Inflammatory macrophage treated with lipopolysaccharide for 4 hours (primary cell): ENCODE results near the gene DMAC2.
"Not testable (repeated sequence)": the region's sequence is repeated elsewhere in the genome, so short reads cannot be mapped to it uniquely, and the experiment has no call there.

Source experiments
- DNase-seq: peaks from one replicate; pipeline ENCODE4 v3.0.0-alpha.2; 2020

Gene DMAC2

GRCh38 chr19:41439441-41440222 is at the start of gene DMAC2:
Gene DMAC2 (minus strand): TSS chr19:41439912. CDS start chr19:41439899, 13 bp downstream.
- DNase-seq = peak; percentile 98

DNA sequence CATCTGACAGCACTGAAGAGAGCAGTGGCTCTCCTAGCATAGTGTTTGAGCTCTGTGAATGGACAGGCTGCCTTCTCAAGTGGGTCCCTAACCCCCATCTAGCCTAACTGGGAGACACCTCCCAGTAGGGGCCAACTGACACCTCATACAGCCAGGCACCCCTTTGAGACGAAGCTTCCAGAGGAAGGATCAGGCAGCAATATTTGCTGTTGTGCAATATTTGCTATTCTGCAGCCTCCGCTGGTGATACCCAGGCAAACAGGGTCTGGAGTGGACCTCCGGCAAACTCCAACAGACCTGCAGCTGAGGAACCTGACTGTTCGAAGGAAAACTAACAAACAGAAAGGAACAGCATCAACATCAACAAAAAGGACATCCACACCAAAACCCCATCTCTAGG is 47.2 kb upstream of the DMAC2 start:
- DNase-seq = not testable (repeated sequence)

DNA sequence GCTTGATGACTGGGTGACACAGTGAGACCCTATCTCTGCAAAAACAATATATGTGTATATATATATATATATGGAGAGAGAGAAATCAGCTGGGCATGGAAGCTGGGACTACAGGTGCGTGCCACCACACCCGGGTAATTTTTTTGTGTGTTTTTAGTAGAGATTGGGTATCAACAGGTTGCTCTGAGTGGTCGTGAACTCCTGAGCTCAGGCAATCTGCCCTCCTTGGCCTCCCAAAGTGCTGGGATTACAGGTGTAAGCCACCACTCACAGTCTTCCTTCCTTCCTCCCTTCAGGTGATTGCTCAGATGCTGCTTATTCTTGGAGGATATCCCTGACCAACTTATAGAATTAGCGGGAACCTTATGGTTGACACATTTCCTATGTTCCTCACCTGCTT is 45.1 kb upstream of the DMAC2 start:
- no peak for DNase-seq

- DNase-seq = no peak
Observed at GRCh38 chr19:41480336-41480735, 40.6 kb upstream of the DMAC2 start.

- no peak for DNase-seq
Observed at GRCh38 chr19:41479757-41480191, 40.1 kb upstream of the DMAC2 start.

GRCh38 chr19:41478875-41479756 is 39.4 kb upstream of the DMAC2 start:
- no peak for DNase-seq

- no peak for DNase-seq
Observed at GRCh38 chr19:41478171-41478570, 38.5 kb upstream of the DMAC2 start.

GRCh38 chr19:41476583-41476982 is 36.9 kb upstream of the DMAC2 start:
- peak; percentile 1 for DNase-seq

- peak; percentile 26 for DNase-seq
Observed at GRCh38 chr19:41463257-41464256, 23.8 kb upstream of the DMAC2 start.

DNA sequence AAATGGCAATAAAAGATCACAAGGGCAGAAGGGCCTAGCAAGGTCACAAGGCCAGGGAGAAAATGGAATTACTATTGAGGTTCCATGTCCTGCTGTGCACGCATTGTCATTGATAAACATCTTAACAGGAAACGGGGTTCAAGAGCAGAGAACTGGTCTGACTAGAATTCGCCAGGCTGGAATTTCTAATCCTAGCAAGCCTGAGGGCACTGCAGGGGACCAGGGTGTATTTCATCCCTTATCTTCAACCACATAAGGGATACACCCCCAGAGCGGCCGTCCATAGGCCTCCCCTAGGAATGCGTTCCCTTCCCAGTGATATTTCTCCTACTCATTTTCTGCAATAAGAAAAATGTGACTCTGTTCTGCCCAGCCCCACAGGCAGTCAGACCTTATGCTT is 22.8 kb upstream of the DMAC2 start:
- DNase-seq = no peak

DNA sequence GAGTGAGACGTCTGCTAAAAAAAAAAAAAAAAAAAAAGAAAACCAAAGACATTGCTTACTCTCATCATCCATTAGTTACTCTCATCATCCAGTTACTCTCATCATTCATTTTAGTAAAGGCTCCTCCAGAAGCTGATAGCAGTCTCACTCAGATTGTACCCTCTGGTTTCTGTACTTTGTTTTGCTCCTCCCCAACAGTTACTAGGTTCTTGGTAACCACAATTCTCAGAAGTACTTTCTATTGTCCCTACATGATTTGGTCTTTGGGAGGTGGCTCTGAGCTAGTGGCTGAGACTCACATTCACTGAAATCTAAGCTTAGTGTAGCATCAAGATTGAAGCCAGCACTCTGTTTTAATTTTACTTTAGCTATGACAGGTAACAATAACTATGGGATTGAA is 17.5 kb upstream of the DMAC2 start:
- DNase-seq = no peak

GRCh38 chr19:41456342-41456918 is 16.7 kb upstream of the DMAC2 start:
- DNase-seq = no peak

GRCh38 chr19:41455936-41456335 is 16.2 kb upstream of the DMAC2 start:
- no peak for DNase-seq

DNA sequence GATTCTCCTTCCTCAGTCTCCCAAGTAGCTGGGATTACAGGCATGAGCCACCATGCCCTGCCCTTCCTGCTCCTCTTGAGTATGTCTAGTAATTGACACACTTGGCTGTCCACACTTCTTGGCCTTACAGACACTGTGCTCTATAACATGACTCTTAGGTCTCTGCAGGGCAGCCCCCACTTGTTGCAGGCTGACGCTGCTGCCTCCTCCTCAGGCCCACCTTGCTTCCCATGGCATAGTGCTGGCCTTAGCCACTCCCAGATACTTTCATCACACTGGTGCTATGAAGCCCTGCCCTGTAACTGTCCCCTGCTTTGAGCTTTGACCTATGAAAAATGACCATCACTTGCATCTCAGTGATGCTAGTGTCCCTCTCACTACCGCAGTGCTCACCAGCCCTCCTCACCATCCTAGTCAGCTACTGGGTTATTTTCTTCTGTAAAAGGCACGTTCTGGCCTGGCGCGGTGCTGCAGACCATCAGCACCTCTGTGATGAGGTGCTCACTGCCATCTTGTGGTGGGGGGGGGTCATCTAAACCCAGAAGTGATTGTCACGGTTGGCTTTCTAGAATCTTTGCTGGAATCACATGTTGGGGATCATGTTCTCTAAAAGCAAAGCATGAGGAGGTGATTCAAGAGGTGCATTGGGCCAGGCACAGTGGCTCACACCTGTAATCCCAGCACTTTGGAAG is 13.0 kb upstream of the DMAC2 start:
- no peak for DNase-seq

- DNase-seq = no peak
Observed at GRCh38 chr19:41449865-41450178, 10.1 kb upstream of the DMAC2 start.

DNA sequence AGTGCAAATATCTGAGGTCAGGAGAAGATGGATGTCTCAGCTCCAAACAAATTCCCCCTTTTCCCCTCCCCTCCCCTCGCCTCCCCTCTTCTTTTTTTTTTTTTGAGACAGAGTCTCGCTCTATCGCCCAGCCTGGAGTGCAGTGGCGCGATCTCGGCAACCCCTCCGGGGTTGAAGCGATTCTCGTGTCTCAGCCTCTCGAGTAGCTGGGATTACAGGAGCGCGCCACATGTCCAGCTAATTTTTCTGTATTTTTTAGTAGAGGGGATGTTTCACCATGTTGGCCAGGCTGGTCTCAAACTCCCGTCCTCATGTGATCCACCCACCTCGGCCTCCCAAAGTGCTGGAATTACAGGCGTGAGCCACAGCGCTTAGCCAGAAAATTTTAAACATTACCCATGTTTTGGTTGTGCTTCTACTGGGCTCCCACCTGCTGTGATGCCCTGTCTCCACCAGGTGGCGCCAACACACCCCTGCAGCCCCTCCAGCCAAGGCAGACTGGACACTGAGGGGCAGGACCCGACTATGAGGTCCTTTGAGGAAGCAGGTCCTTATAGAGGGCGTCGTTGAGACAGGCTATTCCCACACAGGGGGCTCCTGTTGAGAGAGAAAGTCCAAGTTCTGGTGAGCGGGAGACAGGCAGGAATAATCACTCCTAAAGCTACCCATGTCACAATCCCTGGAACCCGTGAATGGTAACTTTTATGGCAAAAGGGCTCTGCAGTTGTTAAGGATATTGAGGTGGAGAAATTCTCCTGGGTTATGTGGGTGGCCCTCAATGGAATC is 9.6 kb upstream of the DMAC2 start:
- peak; percentile 65 for DNase-seq

GRCh38 chr19:41447732-41448332 is 8.1 kb upstream of the DMAC2 start:
- no peak for DNase-seq

GRCh38 chr19:41445575-41445974 is 5.9 kb upstream of the DMAC2 start:
- DNase-seq = no peak

DNA sequence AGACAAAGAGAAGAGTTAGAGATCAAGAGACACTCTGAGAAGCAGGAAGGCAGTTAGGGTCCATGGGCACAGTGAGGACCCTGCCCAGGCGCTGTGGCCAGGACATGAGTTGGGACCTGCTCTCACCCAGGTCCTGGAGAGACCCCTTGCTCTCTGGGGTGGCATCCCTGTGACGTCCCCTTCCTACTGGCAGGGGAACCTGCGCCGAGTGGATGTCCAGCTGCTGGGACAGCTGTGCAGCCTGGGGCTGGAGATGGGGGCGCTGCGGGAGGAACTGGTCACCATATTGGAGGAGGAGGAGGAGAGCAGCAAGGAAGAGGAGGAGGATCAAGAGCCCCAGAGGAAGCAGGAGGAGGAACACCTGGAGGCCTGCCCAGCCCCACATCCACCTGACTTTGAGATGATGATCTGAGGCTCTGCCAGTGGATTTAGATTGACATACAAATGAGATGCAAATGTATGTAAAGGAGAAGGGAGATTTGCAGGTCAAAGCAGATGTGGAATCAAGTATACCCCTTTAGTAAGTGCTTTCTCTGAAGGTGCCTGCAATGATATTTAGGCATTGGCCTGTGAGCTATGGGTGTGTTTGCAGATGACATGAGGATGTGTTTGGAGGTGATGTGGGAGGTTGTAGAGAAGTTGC is 4.2 kb upstream of the DMAC2 start:
- DNase-seq = no peak
